Duodenal mucosa (tissue), 2 donors: ENCODE results near the gene CFAP99.
"Not testable (repeated sequence)": the region's sequence is repeated elsewhere in the genome, so short reads cannot be mapped to it uniquely, and the experiment has no call there.

Experiments
- H3K27ac ChIP-seq: one replicate; pipeline ENCODE4 v1.7.0; 2013; ENCODE audit warnings: low read depth, low read length
- H3K27me3 ChIP-seq, 2 donors: one replicate each; pipeline ENCODE4 v1.7.0; 2013; ENCODE audit warnings: low read length in 2 of 2, control low read depth in 1 of 2; ENCODE audit not compliant: insufficient read depth in 2 of 2, control insufficient read depth in 1 of 2
- H3K36me3 ChIP-seq, 2 donors: one replicate each; pipeline ENCODE4 v1.7.0; 2013; ENCODE audit warnings: low read length in 2 of 2, control low read depth in 1 of 2; ENCODE audit not compliant: insufficient read depth in 2 of 2, control insufficient read depth in 1 of 2
- H3K4me1 ChIP-seq, 2 donors: one replicate each; pipeline ENCODE4 v1.7.0; 2013; ENCODE audit warnings: low read length in 2 of 2, control low read depth in 1 of 2; ENCODE audit not compliant: insufficient read depth in 2 of 2, control insufficient read depth in 1 of 2
- H3K4me3 ChIP-seq, 2 donors: one replicate each; pipeline ENCODE4 v1.7.0; 2013; ENCODE audit warnings: low read length in 2 of 2, low read depth in 1 of 2
- H3K9ac ChIP-seq, 2 donors: one replicate each; pipeline ENCODE4 v1.7.0; 2013; ENCODE audit warnings: low read length in 2 of 2, low read depth in 1 of 2
- H3K9me3 ChIP-seq, 2 donors: one replicate each; pipeline ENCODE4 v1.7.0; 2013; ENCODE audit warnings: low read length in 2 of 2, control low read depth in 1 of 2; ENCODE audit not compliant: control insufficient read depth in 1 of 2

Gene CFAP99

GRCh38 chr4:2457481-2458295, 38.9 kb downstream of the CFAP99 start:
- Histone ChIP-seq H3K27ac (no peak overlapping the region), H3K27me3 (no peaks in the 10 kb centered on the region), H3K4me1 (peaks cover 0 to 7% of the 10 kb centered on the region in 2 donors), H3K4me3 (no peak overlapping the region), H3K9ac (no peak overlapping the region), H3K9me3 (no peaks in the 10 kb centered on the region), H3K36me3 (no peaks in the 10 kb centered on the region)

GRCh38 chr4:2458546-2459491, 40.1 kb downstream of the CFAP99 start:
- no peaks in the 10 kb centered on the region for H3K36me3 ChIP-seq
- H3K9me3 ChIP-seq = no peaks in the 10 kb centered on the region
- H3K27ac ChIP-seq = no peak overlapping the region
- no peak overlapping the region for H3K4me3 ChIP-seq
- H3K27me3 ChIP-seq = no peaks in the 10 kb centered on the region
- H3K4me1 ChIP-seq = peaks cover 3 to 7% of the 10 kb centered on the region in 2 donors
- H3K9ac ChIP-seq = no peak overlapping the region

- no peaks in the 10 kb centered on the region for H3K27me3 ChIP-seq
- no peak overlapping the region for H3K9ac ChIP-seq
- no peaks in the 10 kb centered on the region for H3K9me3 ChIP-seq
- H3K4me3 ChIP-seq = no peak overlapping the region
- H3K4me1 ChIP-seq = peaks cover 3 to 7% of the 10 kb centered on the region in 2 donors
- no peaks in the 10 kb centered on the region for H3K36me3 ChIP-seq
- no peak overlapping the region for H3K27ac ChIP-seq
Measured at GRCh38 chr4:2459589-2460349, 41.0 kb downstream of the CFAP99 start.

GRCh38 chr4:2461246-2461960, 42.6 kb downstream of the CFAP99 start:
- Histone ChIP-seq H3K27me3 (no peaks in the 10 kb centered on the region), H3K27ac (no peak overlapping the region), H3K36me3 (no peaks in the 10 kb centered on the region), H3K4me1 (peaks cover 3 to 7% of the 10 kb centered on the region in 2 donors), H3K9ac (no peak overlapping the region), H3K4me3 (no peak overlapping the region), H3K9me3 (no peaks in the 10 kb centered on the region)

- Histone ChIP-seq H3K27me3 (no peaks in the 10 kb centered on the region), H3K36me3 (no peaks in the 10 kb centered on the region), H3K9me3 (no peaks in the 10 kb centered on the region), H3K4me3 (peak overlapping the region; percentile 50 to 51), H3K27ac (no peak overlapping the region), H3K4me1 (peaks cover 3 to 7% of the 10 kb centered on the region in 2 donors), H3K9ac (no peak overlapping the region)
Measured at GRCh38 chr4:2462218-2462991, 43.6 kb downstream of the CFAP99 start.

- Histone ChIP-seq H3K4me3 (peak overlapping the region; percentile 32 to 50), H3K9ac (no peak overlapping the region), H3K4me1 (peaks cover 3 to 14% of the 10 kb centered on the region in 2 donors), H3K27ac (no peak overlapping the region), H3K9me3 (no peaks in the 10 kb centered on the region), H3K27me3 (no peaks in the 10 kb centered on the region), H3K36me3 (no peaks in the 10 kb centered on the region)
Measured at GRCh38 chr4:2462992-2463762, 44.4 kb downstream of the CFAP99 start.

GRCh38 chr4:2465032-2465431, 46.3 kb downstream of the CFAP99 start:
- H3K27me3 ChIP-seq = no peaks in the 10 kb centered on the region

GRCh38 chr4:2465544-2465943, 46.8 kb downstream of the CFAP99 start:
- H3K36me3 ChIP-seq, H3K9me3 ChIP-seq, H3K27me3 ChIP-seq, H3K27ac ChIP-seq, H3K9ac ChIP-seq, H3K4me3 ChIP-seq: not testable (repeated sequence)
- H3K4me1 ChIP-seq = peaks cover 7 to 22% of the 10 kb centered on the region in 2 donors

More at GRCh38 chr4:2465032-2465431, 46.3 kb downstream of the CFAP99 start:
- H3K9ac ChIP-seq = no peak overlapping the region
- no peak overlapping the region for H3K4me3 ChIP-seq
- H3K27ac ChIP-seq = no peak overlapping the region
- no peaks in the 10 kb centered on the region for H3K36me3 ChIP-seq
- H3K9me3 ChIP-seq = no peaks in the 10 kb centered on the region
- H3K4me1 ChIP-seq = peaks cover 3 to 17% of the 10 kb centered on the region in 2 donors
